GM18858 (cell line): Measurements from ENCODE around the gene CERK.

Experiments used
- ATAC-seq: cut with Tn5 transposase; IDR thresholded peaks from one replicate; pipeline ENCODE4 v1.9.1; 2021; ENCODE audit not compliant: unreplicated experiment

Gene CERK

DNA sequence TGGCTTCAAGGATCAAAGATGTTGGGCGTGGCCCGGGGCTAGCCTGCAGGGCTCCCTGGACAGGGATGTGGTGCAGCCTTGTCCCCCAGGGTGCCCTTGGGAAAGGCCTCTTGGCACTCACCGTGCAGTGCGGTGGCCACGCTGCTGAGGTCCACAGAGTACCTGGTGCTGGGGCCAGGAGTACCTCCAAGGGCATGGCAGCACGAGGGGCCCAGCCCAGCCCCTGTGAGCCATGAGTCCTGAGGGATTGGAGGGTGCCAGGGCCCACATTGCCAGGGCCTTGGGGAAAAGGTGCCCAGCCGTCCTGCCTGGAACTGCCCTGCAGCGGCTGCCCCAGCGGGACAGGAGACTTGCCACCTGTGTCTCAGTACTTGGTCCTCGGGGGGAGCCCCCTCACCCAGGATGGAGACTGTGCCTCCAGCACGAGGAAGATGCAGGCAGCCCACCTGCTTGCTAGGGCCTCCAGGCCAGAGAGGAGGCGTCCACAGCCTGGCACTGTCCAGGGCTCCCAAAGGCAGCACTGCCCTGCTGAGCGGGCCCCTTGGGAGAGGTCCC, 73.7 kb downstream of the CERK start:
- no peak for ATAC-seq

DNA sequence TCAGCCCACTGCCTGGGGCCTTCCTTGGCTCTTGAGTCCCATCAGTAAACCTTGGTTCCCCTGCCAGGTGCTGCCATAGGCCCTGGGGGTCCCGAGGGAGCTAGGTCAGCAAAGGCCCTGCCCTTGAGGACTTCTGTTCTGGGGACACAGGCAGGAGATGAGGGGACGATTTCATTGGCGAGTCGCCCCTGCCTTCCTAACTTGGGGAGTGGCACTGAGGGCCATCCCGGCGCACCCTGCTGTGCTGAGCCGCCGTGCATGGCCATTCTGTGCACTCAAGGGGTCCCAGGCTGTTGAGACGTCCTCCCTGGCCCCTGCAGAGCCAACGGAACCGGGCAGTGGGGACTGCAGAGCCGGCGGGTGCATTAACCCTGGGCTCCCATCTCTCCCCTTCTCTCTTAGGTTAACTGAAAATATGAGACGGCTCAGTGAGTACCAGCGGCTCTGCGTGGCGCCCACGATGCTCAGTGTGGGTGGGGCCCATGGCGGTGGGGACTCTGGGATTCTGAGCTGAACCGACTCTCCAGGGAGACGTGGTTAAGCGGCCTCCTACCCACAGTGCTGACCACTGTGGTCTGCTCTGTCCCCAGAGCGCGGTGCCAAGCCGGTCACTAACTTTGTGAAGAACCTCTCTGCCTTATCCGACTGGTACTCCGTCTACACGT, 74.5 kb downstream of the CERK start:
- ATAC-seq: no peak

GRCh38 chr22:46663001-46663400, 75.1 kb downstream of the CERK start:
- no peak for ATAC-seq

DNA sequence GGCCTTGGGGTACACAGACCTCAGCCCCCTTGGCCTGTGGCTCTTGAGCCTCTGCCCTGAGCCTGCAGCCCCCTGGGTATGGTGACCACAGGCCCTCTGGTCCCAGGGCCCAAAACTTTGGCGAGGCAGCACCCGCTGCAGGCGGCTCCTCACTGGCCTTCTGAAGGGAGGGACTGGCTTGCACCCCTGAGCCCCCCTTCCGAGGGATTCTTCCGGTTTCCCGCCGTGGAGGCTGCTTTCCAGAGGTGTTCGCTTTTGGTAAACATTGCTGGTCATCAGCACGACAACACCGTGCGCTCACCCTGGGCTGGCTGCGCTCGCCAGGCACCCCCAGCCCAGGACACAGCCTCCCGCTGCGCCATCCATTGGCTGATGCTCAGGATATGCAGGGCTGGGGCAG, 75.8 kb downstream of the CERK start:
- no peak for ATAC-seq

DNA sequence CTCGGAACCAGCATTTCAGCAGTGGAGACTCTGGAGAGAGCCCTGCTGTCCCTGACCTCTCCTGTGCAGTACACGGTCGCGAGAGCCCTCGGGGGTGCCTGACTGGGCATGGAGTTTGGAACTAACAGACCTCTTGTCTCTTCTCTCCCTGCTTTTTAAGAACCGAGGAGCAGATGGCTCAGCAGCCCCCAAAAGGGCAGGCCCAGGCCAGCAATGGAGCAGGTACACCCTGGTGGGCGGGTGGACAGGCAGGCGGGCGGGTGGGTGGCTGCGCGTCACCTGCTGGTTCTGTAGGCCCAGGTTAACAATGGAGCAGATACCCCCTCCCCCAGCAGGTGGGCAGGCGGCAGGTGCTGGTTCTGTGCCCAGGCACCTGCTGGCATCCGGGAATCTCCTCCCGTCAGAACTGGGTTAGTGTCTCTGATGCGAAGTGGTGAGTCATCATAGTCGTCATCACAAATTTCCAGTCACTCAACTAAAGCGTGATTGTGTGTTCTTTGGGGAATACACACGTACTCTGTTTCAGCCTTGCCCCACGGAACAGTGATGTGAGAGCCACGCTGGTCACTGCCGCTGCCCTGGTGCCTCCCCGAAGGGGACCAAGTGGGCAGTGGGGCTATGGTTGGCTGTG, 76.7 kb downstream of the CERK start:
- no peak for ATAC-seq

DNA sequence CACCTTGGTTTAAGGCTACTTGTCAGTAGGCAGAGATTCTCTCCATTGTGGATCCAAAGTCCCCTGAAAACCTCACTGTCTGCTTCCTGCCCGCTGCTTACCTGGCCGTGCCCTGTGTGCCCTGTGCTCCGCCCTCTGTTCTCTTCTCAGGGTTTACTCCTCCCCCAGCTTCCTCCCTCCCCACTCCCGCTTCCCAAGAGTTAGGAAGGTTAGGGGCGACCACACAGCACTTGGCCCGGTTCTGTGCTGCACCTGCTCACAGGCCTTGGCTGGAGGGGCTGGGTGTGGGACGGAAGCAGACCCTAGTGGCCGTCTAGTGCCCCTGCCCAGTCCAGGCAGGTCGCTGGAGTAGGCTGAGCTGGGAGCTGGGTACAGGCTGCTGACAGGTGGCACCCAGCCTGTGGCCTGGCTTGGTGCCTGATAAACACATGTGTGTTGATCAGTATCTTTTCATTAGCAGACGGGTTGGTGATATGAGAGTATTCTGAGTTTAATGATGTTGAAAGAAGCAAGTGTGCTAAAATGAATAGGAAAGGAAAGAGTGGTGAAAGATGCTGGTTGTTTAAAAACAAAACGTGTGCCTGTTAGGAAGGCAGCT, 77.3 kb downstream of the CERK start:
- no peak for ATAC-seq

- no peak for ATAC-seq
Observed at GRCh38 chr22:46659791-46660186, 78.3 kb downstream of the CERK start.

DNA sequence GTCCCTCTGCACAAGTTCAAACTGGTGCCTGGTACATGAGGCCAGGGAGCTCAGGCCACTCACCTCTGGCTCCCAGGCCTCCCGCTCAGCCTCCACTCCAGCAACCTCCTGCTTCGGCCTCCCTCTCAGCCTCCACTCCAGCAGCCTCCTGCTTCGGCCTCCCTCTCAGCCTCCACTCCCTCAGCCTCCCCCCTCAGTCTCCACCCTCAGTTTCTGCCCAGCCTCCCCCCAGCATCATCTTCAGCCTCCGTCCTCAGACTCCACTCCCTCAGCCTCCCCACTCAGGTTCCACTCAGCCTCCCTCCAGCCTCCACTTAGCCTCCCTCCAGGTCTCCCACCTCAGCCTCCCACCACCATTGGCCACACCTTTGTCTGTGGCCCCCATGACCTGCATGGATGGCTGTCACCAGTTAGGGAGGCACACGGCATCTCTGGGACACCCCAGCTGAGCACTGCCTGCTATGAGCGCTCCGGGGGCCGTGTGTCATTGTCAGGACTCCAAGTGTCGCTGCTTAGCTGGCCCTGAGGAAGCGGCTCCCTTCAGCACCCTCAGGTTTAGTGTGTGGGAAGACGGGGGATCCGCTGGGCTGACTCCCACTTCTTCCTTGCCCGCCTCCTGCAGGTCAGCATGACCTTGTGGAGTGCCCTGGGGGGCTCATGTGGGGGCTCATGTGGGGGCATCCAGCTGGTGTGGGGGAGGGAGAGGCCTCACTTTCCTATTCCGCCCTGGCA, 78.8 kb downstream of the CERK start:
- no peak for ATAC-seq

DNA sequence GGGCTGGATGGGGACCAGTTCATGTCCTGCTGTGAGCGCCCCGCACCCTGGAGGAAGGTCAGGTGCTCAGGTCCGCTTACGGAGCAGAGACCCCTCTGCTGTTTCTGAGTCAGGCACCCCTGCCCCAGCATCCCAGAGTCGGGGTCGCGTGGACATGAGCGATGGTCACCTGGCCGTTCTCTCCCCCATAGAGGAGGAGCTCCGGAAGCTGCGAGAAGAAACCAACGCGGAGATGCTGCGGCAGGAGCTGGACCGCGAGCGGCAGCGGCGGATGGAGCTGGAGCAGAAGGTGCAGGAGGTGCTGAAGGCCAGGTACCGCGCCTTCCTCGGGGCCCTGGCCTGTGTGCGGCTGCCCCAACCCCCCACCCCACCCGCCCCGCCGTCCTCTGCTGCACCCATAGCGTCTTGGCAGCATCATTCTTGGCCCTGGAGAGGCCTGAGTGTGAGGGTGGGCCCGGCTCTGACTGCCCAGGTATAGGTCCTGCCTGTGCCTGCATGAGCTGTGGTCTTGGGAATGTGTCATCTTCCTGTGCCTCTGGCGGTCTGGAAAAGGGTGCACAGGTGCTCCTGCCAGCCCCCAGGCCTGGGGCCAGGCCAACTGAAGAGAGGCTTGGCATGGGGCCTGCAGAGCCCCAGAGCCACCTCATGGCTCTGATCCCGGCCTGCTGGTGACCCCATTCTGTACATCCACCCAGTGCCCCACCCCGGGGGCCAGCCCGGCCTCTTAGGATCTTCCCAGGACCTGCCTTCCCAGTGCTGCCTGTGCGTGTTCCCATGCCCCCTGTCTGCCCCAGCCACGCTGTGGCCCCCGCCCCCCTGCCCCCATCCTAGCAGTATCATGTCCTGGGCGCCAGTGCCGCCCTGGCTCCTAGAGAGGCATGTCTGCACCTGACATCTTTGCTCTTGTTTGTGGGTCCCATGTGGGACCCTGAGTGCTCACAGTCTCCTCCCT, 79.8 kb downstream of the CERK start:
- no peak for ATAC-seq

DNA sequence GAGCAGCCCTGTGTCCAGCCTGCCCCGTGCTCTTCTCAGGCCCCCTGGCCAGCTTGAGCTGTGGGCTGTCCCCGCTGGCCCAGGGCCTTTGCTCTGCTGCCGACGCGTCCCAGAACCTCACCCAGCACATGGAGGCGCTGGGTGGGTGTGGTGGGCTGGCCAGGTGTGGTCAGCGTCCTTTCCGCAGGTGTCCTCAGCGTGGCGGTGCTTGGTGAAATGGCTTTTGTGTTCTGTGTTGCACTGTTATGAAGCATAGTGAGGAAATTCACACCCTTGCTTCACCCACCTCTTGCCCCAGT, 80.4 kb downstream of the CERK start:
- ATAC-seq: no peak

DNA sequence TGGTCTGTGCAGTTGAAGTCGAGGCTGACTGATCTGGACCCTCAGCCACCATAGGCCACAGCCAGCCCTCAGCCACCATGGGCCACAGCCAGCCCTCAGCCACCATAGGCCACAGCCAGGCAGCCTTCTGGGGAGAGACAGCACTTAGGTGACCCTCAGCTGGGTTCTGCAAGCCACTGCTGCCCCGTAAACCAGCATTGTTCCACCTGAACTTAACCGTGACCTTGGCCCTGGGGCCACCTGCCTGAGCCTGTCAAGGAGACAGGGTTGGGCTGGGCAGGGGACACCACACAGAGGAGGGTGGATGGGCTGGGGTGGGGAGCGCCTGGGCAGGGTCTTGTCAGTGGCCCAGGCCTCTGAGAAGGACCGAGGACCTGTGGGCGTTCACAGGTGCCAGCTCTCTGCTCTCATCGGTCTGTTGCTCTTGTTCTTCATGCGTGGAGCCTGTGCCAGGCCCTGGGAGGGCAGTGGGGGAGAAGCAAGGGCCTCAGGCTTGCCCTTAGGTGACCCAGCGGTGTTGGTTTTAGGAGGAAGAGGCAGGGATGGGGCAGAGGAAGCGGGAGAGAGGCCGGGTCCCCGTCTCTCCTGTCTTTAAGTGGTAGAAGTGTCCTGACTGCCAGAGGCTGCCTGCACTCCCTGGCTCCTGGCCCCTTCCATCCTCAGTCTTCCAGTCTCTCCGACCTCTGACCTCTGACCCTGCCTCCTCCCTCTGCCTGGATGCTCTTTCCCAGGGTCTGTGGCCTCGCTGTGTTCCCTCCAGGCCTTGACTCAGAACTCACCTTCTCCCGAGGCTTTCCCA, 81.0 kb downstream of the CERK start:
- no peak for ATAC-seq

DNA sequence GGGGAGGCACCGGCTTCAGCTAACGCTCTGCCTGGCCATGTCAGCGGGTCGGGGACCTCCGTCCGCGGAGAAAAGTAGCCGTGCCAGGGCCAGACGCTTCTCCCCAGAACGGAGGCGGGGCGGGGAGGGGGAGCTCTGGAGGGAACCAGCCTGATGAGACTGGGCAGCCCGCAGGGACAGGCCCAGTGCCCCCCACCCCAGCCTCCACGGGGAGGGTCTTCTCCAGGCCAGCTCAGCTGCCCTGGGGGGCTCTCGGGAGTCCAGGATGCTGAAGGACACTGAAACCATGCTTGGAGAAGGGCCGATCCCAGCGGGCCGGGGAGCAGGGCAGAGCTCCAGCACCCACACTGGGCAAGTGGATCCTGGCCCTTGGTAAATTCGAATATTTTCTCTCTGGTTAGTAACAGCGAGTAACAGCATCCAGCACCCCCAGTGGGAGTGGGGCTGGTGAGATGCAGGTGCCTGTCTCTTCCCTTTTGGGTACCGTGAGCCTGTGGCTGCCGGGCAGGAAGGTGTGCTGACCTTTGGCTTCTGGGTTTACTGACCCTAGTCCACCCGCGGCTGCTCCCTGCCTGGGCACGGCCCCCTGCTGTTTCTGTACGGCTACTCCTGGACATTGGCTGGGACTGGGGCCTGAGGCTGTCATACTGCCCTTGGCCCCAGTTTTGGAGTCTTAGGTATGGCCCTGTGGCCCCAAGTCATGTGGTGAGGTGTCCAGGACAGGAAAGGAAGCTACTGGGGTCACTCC, 82.0 kb downstream of the CERK start:
- no peak for ATAC-seq

DNA sequence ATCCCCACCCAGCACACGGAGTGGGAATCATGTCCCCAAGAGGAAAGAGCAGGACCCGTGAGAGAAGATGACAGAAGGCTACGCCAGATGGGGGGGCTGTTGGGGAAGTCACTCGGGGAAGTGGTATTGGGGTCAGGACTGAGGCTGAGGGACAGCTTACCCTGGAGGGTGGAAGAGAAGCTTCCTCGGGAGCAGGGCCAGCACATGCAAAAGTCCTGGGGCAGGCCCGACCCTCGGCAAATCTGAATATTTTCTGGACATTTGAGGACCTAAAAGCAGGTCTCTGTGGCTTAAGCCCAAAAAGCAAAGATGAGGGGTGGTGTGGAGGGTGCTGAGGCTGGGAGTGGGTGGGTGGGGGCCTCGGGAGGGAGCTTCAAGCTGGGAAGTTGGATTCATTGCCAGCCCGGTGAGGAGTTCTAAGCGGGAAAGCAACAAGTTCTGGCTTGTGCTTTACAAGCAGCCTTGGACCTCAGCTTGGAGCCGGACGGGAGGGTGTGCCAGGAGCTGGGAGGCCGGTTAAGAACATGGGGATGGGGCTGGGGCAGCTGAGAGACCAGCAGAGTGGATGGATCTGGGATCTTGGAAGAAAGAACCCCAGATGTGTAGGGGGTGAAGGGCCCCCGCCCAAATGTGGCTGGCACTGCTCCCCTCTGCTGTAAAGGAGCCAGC, 83.0 kb downstream of the CERK start:
- ATAC-seq: no peak

- ATAC-seq: no peak
Observed at GRCh38 chr22:46654426-46654825, 83.6 kb downstream of the CERK start.

GRCh38 chr22:46653596-46653995, 84.5 kb downstream of the CERK start:
- ATAC-seq: no peak

DNA sequence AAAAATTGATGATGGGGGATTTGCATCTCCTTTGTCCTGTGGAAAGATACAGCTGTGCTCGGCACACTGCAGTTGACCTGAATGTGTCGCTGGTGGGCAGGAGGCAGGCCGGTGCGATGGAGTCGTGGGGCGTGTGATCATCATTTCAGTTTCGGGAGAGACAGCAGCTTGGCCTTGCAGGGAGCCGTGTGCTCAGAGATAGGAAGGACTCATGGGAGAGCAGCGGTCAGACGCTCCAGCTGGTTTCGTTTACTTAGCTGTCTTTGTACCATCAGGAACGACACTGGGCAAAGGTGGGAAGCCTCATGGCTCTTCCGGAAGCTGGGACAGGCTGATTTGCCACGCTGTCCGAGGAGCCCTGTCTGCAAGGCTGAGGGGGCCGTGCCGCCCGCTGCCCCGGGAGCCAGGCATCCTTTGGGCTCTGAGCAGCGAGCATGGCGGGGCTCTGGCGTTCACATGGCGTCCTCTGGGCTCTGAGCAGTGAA, 85.2 kb downstream of the CERK start:
- no peak for ATAC-seq

DNA sequence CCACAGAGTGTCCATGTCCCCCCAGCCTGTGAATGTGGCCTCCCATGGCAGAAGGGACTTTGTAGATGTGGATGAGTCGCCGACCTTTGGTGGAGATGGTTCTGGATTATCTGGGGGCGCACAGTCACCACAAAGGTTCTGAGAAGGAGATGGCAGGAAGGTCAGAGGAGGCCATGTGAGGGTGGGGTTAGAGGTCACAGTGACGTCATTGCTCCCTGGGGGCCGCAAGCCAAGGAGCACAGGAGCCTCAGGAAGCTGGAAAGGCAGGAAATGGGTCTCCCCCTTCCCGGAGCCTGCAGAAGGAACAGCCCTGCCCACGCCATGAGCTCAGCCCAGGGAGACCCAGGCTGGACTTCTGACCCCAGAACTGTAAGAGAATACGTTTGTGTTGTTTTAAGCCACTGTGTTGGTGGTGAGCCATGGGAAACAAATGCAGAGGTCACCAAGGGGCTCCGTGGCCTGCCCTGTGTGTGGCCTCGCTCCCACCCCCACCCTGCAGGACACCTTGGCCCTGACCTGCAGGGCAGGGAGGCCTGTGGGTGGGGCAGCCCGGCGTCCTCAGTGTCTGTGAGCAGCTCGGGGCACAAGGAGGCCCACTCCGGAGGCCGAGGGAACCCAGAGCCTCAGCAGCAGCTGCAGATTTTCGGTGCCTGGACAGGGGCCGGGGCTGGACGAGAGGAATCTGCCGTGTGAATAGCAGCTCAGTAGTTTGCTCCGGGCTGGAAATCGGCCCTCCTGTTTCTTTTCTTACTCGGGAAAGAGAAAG, 85.8 kb downstream of the CERK start:
- ATAC-seq: no peak

DNA sequence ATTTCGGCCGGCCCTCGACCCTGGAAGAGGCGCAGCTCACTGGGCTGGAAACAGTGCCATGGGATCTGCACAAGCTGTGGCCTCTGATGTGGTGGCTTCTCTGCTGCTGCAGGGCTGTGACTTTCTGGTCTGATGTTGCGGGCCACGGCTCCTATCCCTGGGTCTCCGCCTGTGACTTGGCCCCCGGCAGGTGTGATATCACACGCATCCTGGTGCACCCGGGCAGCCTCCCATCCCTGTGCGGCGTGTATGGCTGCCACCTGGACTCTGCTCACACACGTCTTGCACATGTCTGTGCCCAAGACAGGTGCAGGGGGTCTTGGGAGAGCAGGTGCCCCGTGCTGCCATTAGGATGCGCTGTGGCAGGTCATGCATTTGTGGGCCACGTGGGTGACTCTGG, 86.7 kb downstream of the CERK start:
- ATAC-seq: no peak
